GM18520 (cell line): ENCODE measurements around the gene NAPB.

ENCODE experiments used
- ATAC-seq: cut with Tn5 transposase; IDR thresholded peaks from one replicate; pipeline ENCODE4 v1.9.1; 2021; ENCODE audit not compliant: unreplicated experiment

The NAPB gene

GRCh38 chr20:23407781-23408464, 13.4 kb downstream of the NAPB start:
- ATAC-seq: peak; percentile 93

DNA sequence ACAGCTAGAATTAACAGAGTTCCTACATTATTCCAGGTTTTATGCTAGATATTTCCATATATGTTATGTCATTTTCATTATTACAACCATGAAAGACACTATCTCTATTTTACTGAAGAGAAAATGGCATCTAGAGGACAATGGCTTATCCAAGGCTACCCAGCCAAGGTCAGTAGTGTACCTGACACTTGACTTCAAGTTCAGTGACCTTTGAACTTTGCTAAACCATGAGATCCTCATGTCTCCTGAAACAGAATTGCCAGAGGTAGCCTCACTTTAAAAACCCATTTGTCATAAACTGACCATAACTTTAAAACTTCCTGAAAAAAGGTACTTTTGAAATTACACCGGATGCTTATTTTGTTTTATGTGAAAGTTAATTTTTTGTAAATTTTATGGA, 14.4 kb downstream of the NAPB start:
- no peak for ATAC-seq

DNA sequence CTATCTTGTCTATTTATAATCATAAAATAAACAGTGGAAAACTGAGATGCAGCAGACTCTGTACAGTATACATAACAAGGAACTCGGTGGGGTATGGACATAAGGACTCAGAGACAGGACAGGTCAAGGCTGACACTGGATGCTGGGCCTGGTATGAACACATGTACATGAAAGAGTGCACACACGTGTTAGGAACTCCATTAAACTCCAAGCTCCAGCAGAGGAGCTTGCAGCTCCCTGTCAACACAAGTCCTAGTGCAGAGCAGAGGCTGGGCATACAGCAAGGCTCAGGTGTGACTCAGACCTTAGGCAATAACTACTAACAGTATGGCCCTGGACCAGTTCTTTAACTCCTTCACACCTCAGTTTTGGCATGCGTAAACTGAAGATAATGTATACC, 17.1 kb downstream of the NAPB start:
- no peak for ATAC-seq

DNA sequence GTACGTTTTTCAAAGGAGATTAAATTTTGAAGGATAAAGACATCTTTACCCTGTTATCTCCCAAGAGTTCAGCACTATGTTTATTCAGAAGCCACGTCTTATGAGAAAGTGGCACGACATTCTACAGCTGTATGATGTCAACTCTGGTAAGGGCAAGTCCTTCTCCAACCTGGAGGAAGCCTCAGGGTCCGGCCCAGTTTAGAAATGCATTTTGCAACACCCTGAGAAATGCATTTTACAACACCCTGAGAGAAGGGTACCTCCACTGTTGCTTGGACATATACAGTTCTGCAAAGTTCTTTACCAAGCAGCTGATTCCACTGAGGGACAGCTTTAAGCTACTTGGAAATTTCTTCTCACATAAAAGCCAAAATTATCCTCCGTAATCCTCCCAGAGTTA, 17.5 kb downstream of the NAPB start:
- ATAC-seq: no peak

GRCh38 chr20:23401051-23401450, 20.2 kb downstream of the NAPB start:
- no peak for ATAC-seq

GRCh38 chr20:23399568-23400241, 21.6 kb downstream of the NAPB start:
- peak; percentile 52 for ATAC-seq

DNA sequence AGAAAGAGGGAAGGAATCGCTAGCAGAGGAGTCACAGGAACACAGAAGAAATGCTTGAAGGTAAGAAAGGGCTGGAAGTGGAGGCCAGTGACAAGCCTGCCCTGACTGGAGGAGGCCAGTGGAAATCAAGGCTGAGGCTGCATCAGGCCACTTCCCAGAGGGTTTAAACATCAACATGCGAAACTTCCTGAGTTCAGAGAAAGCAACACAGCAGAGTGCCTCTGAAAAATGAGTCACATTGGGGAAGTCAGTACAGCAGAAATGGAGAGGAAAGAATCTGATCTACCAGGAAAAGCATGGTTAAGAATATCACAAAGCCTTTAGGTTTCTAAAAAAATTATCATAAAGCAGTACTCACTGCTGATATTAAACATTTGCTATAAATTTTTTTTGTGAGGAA, 23.3 kb downstream of the NAPB start:
- ATAC-seq: no peak

DNA sequence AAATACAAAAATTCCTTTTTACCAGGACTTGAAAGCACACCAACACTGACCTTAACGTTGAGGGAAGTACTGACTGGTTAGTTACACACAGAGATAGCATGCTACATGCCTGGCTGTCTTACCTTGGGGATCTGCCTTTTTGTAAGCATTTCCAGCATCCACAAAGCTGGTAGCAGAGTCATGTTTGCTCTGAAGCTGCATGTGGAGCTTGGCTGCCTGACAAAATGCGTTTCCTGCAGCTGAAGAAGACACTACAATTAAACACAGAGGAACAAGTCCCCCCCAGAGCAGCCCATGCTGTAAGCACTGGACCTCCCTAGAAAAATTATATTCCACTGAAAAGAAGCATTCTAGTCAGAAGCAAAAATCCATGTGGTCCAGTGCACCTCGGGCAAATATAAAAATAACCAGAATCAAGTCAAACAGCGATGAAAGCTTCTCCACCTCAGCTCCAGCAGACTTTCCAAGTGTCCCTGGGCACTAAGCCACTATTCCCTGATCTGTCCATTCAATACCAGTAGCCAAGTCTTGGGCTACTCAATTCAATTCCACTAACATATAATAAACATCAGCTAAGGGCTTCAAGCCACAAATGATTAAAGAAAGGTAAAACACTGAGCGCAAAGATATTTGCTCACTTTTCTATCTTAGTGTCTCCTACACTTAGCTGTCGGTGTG, 24.2 kb downstream of the NAPB start:
- ATAC-seq: no peak

GRCh38 chr20:23393996-23394775, 27.1 kb downstream of the NAPB start:
- no peak for ATAC-seq

DNA sequence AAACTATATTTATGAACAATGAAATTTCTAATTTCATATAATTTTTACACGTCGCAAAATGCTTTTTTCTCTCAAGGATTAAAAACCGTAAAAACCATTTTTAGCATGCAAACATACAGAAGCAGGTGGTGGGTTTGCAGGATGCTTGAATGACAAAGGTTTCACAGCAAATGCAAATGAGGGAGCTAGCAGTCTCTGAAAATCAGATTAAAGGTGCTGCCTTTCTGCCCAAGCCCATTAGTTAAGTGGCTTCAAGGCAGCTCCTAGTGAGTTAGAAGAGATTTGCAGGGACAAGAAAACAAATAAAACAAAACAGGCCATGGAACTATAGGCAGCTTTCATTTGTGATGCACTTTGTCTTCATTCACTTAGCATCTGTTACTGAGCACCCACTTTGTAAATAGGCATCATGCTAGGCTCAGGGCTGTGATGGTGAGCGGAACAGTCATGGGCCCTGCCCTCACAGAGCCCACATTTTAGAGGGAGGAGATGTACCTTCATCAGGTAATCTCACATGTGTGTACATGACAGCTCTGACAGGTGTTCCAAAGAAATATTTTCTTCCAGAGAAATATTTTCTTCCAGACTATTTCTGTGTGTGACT, 29.5 kb downstream of the NAPB start:
- ATAC-seq: no peak

- ATAC-seq: no peak
Observed at GRCh38 chr20:23390091-23390774, 31.1 kb downstream of the NAPB start.

DNA sequence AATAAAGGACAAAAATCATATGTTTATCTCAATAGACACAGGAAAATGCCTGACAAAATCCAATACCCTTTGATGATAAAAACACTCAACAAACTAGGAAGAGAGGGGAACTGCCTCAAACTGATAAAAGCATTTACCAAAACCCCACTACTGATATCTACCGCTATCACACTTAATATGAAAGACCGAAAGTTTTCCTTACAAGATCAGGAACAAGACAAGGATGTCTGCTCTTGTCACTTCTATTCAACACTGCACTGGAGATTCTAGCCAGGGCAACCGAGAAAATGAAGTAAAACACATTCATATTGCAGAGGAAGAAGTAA, 34.2 kb downstream of the NAPB start:
- ATAC-seq: no peak

GRCh38 chr20:23386304-23387117, 34.8 kb downstream of the NAPB start:
- ATAC-seq: no peak

- ATAC-seq: no peak
Observed at GRCh38 chr20:23381876-23382275, 39.4 kb downstream of the NAPB start.

DNA sequence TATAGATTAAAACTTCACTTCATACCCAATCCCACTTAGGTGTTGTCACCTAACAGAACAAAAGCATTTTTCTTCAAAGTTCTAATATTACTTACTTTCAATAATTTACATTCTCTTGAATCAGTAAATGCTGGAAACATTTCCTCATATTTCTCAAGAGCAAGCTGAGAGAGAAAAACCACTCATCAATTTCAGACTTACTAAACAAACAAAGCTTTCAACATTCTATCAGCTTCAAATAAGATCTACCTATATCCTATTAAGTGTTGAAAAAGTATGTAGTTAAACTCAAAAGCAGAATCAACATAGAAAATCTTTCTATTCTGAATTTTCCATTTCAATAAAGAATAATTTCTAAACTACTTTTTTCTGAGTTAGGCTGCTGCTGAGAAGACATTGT, 41.5 kb downstream of the NAPB start:
- no peak for ATAC-seq

GRCh38 chr20:23375827-23376226, 45.5 kb downstream of the NAPB start:
- no peak for ATAC-seq

DNA sequence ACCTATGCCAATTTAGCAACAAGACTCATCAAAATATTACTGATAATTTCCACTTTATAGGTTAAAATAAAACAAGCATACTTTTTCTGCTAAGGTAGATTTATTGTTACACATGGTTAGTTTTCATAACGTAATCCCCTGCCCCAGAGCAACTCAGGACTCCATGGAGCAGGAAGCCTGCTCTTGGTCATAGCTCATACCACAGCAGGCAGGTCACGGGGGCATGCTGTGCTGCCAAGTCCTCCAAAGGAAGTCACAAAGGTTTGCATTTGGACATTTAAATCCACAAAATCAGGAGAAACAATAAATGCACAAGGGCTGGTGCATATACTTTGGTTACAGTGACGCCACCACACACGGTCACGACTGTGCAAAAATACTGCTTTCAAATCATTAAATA, 46.8 kb downstream of the NAPB start:
- no peak for ATAC-seq

DNA sequence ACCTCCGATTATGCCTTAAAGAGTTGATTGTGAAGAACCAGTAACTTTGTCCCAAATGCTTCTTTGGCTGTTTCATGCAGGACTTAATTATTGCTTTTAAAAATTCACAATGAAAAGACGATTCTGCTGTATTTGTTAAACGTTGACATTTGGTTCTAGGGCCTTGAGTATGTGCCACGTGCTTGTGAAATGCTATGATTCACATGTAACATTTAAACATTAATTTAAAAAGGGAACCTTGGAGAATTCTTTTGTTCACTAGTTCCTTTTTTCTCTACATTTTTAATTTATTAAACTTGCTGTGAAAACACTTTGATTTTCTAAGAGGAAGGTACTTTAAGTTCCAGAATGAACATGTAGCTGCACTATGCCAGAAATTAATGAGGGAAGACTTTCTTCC, 49.8 kb downstream of the NAPB start:
- ATAC-seq: no peak

GRCh38 chr20:23370873-23371272, 50.4 kb downstream of the NAPB start:
- ATAC-seq: no peak

DNA sequence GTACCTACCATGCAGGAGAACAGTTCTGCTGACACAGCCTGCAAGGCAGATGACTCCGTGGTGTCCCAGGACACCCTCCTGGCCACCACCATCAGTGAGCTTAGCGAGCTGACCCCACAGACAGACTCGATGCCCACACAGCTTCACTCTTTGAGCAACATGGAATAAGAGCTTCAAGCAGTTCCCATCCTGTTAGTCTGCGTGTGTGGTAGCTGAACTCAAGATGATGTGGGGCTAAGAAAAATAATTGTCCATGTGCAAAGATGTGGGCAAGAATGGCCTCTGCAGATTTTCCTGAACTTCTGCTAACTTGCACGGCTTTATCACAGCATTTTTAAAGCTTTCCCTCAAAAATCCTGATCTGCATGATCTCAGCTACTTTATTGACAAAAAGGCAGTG, 51.0 kb downstream of the NAPB start:
- no peak for ATAC-seq
